ENCODE data around the gene HLA-B. TPM values are rescaled to one million over a fixed set of nuclear protein-coding genes. Genes with fewer than 3 reads are reported as not detected.

HLA-B gene
- total RNA-seq, 1 experiment from 2014 or later: 6,541 TPM

DNA sequence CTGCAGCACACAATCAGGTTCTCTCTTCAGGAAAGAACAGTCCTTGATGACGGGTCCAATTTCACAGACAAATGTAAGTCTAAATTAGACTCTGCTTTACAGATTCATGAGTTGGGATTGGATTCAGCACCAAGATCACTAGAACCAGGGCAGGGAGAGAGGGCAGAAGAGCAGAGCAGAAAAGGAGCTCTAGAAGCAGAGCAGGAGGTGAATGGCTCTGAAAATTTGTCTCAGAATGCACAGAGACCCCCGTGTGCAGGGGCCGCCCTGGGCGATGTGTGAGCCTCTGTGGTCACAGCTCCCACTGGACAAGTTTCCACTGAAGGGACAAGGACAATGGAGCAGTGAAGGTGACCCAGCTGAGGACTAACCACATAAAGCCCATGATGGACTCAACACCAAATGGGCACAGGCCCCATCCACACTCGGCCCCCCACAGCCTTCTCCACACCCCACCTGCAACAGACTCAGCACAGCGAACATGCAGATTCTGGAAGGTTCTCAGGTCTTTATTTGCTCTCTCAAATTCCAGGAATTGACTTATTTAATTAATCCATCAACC is 3.5 kb downstream of the HLA-B start:
- DNase-seq (ENCODE audit: low read depth): peak; percentile 42

DNA sequence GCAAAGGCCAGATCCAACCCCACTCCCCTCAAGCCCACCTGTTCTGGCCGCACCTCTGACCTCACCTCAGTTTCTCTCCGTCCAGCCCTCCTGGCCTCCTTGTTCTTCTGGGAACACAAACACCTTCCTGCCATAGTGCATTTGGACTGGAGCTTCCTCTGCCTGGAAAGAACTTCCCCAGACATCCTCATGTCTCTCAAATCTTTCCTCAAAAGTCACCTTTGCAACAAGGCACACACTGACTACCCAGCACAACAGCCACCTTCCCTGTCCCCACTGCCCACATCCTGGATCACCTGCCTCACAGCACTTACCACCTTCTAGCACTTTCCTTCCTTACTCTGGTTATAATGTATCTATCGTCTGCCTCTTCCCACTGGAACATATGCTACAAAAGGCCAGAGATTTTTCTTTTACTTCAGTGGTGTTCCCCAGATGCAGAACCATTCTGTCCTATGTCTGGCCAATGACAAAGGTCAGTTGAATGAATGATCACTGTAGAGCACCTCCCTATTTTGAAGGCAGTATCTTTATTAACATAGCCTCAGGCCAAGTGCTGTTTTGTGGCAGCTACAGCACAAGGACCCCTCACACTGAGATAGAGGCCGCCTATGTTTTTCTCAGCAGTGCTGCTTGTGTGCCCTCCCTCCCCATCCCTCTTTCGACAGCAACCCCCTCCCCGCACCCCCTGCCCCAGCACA is 4.1 kb downstream of the HLA-B start:
- DNase-seq (ENCODE audit: low read depth): peak; percentile 62

DNA sequence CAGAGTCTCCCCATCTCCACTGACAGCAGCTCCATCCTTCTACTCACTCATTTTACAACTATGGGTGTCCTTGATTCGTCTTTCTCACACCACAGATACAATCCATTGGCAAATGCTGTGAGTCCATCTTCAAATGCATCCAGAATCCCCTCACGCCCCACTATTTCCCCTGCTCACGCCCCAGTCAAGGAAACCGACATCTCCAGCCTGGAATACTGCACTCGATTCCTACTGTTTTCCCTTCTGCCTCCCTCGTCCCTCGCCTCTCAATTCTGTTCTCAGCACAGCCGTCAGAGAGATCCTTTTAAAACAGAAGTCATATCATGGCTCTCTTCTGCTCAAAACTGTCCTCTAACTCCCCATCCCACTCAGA is 4.7 kb downstream of the HLA-B start:
- DNase-seq (ENCODE audit: low read depth): no peak

DNA sequence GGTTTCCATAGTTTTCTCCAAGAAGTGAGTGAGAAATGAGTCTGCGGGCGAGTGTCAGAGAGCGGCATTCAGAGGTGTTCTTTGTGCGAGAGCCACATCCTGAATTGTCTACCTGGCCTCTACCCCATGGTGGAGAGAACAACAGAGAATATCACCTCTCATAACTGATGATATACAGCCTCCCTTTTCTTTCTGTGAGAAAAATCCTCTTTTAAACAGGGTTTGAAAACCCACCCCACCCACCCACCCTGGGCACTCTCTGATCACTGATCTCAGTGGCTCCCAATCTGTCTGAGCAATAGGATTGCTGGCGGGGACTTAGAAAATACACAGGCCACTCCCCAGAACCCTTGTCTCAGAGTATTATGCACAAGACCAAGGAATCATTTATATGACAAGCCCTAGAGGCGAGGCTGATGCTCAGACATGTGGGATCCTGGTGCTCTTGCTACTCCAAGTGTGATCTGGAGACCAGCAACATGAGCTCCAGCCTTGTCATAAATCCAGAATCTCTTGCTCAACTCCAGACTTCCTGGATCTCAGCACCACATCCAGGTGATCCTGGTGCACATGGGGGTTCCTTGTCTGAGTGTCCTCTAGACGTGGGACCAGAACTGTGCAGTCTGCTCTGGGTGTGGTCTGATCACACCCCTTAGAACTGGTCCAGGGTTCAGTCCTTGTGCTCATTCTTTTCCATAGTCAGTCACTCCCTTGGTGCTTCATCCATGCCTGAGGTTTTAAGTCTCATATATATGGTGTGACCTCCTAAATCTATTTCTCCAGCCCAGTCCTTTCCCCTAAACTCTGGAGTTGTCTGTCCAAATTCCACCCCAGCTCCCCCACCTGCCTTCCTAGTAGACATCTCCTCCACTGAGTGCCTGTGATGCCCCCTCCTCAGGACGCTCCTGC is 5.3 kb downstream of the HLA-B start:
- peak; percentile 64 for DNase-seq (ENCODE audit: low read depth)

DNA sequence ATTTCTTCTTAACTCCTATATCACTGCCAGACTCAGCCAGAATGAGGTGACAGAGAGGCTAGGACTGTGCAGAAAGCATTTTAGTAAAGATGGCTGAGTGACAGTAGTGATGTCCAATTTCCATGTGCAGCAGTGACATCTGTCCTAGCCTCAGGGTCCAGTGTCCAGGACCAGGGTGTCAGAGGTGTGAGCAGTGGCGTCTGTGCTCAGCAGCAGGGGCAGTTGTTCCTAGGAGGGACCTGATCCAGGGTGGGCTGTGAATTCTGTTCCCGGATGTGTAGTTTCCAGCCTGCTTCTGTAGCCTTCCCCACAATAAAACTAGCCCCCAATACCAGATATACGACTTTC is 6.0 kb downstream of the HLA-B start:
- DNase-seq (ENCODE audit: low read depth): no peak

DNA sequence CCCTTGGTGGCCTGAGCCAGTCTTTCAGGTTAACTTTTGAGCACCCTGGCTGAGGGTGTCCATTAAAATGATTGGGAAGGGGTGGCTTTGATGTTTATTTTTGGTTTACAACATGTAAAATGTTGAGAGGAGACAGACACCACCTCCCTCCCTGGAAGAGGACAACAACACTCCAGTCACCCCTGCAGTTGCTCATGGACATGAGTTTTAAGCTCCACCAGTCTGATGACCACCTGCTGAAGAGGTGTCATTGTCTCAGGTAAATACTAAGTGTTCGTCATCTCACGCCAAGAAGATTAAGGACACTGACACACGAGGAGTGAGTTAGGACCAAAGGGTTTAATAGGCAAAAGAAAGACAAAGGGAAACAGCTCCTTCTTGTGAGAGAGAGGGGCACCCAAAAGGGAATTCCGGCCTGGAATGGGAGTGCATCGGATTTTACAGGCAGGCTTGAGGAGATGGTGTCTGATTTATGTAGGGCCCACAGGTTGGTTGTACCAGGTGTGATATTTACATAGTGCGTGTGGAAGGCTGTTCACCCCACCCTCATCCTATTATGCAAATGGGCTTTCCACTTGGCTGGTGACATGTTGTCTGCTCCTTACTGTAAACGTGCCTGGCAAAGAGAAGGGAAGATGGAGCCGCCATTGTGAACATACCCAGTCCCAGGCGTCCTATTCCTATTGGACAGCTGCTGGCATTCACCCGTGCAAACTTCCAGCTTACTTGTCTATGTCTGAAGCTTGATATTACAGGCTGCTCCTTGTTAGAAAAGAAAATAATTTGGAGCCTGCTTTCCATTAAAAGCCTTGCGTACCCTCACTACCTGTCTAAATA is 6.6 kb downstream of the HLA-B start:
- DNase-seq (ENCODE audit: low read depth): no peak

DNA sequence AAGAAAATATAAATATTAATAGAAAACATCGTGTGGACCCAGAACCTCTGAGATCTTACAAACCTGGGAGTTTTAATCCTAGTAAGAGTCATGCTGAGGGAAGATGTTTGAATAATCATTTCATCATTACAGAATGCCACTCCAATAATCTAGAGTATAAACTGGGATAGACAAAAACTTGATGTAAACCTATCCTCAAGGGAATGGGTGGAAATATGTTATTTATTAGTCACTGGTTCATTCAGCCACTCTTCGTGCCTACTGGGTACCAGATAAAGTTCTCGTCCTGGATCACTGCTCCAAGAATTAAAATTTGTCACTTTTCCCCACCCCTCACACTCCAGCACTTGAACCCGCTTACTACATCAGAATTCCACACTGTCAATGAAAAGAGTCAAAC is 7.7 kb downstream of the HLA-B start:
- DNase-seq (ENCODE audit: low read depth): no peak

DNA sequence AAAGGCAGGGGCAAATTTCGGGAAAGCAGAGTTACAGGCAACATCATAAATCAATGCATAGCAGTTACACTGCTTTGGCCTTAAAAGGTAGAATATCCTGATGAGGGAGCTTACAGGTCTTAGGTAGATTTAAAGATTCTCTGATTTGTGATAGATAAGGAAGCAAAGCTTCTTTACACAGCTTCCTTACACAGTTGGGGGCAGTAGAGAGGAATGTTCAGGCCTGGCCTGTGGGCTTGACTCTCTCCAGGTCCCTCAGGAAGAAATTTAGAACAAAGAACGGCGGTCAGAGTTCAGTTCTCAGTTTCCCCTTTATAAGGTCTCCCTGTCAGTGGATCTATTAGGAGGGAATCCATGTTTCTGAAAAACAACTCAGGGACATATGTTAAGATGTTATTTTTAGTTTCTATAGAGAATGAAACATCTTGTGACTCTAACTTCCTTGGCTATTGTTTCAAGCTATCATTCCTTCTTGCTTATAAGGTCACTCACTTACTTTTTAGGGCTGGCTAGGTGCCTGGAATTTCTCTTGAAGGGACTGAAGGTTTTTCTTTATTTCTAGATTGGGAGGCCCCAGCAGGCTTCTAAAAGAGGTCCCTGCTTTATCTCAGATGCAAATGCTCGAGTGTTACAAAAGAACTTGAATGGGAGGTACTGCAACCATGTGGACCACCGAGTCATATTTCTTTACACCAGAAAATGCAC is 11.8 kb downstream of the HLA-B start:
- DNase-seq (ENCODE audit: low read depth): no peak

DNA sequence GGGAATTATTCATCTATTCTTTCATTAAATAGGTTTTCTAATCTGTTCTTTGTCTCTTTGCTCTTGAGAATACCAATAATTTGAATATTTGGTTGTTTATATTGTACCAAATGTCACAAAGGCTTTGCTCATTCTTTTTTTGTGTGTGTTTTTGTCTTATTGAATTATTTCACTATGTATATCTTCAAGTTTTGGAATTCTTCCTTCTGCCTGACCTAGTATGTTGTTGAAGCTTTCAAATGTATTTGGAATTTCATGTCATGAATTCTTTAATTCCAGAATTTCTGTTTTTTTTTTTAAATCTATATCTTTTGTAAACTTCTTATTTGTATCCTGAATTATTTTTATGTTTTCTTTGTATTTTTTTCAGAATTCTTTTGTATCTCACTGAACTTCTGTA is 16.8 kb downstream of the HLA-B start:
- DNase-seq (ENCODE audit: low read depth): no peak

DNA sequence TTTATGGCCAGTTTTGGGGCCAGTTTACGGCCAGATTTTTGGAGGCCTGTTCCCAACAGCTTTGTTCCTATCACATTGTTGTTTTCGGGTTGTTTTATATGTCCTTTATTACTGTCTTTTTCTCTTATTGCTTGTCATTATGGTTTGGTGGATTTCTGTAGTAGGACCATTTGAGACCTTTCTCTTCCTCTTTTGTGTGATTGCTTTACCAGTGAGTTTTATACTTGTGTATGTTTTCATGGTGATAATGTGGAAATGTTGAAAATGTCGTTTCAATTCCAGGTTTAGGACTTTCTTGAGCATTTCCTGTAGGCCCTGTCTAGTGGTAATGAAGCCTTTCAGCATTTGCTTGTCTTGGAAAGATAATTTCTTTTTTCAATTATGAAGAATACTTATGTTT is 17.8 kb downstream of the HLA-B start:
- DNase-seq (ENCODE audit: low read depth): no peak

DNA sequence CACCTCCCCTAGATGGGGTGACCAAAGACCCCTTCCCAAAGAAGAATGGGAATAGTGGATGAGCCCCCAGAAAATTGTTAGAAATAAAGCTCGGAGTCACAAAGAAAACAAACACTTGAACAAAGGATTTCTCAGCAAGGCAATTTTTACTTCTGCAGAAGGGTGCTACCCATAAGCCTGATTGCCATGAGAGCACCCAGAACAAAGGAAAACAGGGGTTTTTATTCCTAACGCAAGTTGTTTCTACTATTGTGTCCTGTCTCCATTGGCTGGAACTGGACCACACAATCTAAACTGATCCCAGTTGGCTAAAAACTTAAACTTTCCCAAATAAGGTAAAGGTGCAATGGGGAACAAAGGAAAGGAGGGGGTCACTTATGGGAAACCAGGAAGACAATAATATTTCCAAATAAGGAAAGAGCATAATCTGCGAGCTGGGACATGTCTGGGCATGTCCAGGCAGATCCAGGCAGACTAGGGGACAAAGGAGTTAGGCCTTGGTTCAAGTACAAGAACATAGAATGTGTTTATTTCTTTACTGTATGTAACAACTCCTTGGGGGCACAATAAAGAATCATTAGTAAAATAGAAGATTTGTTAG is 20.0 kb downstream of the HLA-B start:
- no peak for DNase-seq (ENCODE audit: low read depth)

DNA sequence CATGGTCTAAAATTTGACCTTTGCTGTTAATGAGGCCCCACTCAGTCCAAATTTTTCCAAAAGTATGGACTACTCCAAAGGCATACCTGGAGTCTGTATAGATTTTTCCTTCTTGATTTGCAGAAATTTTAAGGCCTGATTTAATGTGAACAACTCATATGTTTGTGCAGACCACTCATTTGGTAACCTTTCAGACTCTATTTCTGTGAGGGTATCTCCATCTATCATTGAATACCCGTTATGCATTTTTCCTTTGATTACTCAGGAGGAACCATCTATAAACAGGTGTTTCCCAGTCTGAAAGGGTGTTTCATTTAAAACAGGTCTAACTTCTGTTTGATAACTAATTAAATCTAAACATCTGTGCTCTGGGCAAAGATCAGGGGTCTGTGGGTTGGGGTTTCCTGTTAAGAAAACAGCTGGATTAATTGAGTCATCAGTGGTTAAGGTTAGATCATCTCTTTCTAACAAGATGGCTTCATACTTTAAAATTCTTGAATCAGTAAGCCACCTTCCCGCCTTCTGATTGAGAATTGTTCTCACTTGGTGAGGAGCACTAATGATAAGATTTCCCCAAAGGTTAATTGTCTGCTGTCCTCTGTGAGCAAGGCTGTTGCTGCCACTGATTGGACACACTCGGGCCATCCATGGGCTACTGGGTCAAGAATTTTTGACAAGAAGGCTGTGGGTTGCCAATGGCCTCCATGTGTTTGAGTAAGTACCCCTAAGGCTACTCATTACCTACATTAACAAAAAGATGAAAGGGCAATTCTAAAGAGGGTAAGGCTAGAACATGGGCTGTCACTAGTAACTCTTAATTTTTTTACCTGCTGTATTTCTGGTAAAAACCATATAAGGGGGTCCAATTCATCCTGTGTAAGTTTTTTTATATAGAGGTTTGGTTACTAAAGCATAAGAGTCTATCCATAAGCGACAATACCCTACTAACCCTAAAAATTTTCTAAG is 24.1 kb downstream of the HLA-B start:
- DNase-seq (ENCODE audit: low read depth): no peak

DNA sequence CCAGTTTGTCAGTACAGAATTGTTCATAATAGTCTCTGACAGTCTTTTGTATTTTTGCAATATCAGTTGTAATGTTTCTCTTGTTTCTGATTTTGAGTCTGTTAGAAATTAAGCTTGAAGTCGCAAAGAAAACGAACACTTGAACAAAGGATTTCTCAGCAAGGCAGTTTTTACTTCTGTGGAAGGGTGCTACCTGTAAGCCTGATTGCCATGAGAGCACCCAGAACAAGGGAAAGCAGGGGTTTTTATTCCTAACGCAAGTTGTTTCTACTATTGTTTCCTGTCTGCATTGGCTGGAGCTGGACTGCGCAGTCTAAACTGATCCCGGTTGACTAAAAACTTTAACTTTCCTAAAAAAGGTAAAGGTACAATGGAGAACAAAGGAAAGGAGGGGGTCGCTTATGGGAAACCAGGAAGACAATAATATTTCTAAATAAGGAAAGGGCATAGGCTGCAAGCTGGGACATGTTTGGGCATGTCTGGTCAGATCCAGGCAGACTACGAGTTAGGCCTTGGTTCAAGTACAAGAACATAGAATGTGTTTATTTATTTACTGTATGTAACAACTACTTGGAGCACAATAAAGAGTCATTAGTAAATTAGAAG is 28.5 kb downstream of the HLA-B start:
- DNase-seq (ENCODE audit: low read depth): no peak

DNA sequence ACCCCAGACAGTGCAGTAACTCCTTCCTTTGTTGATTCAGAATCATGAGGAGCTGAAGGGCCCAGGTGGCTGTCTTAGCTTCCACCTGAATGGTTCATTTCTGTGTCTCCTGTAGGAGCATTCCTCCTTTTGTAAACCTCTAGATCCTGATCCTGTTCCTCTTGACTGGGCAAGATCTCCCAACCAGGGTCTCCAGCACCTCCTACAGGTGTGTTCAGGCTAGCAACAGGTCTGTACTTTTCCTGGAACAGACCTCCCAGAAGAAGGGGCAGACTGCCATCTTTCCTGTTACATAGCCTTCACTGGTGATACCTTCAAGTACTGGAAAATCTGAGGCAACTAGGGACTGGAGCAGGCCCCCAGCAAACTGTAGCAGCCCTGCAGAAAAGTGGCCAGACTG is 35.2 kb downstream of the HLA-B start:
- no peak for DNase-seq (ENCODE audit: low read depth)

DNA sequence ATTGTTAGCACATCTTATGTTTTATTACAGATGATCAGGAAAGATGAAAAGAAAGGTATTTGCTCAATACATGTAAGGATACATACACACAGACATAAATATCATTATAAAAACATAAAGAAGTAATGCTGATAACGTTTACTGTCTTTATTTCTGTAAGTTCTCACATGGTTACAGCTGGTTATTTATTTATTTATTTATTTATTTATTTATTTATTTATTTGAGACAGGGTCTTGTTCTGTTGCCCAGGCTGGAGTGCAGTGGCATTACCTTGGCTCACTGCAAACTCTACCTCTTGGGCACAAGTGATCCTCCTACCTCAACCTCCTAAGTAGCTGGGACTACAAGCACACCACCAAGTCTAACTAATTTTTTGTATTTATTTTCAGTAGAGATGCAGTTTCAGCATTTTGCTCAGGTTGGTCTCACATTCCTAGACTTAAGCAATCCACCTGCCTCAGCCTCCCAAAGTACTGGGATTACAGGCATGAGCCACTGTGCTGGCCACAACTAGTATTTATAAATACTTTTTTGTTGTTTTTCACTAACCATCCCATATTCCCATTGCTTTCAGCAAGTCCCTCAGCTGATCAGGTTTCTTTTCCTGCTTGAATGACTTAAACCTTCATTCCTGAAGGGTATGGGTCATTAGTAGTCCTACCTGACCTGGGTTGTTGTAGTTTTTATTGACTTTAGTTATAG is 35.8 kb downstream of the HLA-B start:
- DNase-seq (ENCODE audit: low read depth): no peak

DNA sequence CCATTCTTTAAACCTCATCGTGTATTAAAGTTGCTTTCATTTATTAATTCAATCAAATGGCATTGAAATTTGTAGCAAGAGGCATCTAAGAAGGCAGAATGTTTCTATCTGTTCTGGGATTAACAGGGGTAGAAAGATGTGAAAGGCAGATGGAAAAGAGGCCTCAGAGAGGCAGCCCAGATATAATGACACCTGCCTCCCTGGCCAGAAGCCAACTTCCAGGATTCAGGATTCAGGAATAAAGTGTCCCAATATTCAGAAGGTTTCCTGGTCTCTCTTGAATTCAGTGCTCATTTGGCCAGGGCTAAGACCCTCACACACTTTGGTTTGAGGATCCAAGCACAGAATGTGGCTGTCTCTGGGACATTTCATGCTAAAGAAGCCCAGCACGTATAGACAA is 39.9 kb downstream of the HLA-B start:
- DNase-seq (ENCODE audit: low read depth): no peak

DNA sequence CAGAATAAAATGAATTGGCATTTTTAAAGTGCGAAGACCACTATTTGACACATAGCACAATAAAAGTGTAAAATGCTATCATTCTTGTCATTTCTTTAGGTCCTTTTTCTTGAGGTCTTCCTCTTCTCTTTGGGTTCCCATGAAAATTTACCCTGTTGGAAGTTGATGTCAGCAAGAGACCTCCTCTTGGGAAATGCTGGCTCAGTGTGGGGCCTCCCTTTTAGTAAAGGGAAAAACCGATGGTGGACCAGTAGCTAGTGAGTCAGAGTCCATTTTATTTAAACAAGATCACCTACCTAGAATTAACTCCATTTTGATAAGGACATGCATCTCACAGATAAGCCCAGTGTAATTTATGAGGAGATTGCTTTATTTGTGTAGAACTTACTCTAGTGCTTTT is 47.3 kb downstream of the HLA-B start:
- no peak for DNase-seq (ENCODE audit: low read depth)

DNA sequence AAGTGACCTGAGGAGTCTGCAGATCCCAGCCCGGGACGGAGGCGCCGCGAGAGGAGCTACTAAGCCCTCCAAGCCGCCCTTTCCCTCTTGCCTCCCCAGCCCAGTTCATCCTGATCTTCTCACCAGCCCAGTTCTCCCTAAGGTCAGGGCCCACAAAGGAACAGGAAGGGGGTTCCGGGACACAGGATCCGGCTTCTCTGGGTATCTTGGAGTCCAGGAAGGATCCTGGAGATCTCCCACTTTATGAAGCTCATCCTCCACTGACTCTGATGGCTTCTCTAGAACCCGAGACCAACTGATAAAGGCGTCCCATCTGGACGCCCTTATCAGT is 48.2 kb downstream of the HLA-B start:
- no peak for DNase-seq (ENCODE audit: low read depth)
